ENCODE data around the gene GRM5. TPM values are rescaled to one million over a fixed set of nuclear protein-coding genes. Genes with fewer than 3 reads are reported as not detected.
"Not testable (repeated sequence)": the region's sequence is repeated elsewhere in the genome, so short reads cannot be mapped to it uniquely, and the experiment has no call there.

GRM5 gene
- polyA plus RNA-seq, 4 donors: 0.09 to 0.42 (median 0.18) TPM

DNA sequence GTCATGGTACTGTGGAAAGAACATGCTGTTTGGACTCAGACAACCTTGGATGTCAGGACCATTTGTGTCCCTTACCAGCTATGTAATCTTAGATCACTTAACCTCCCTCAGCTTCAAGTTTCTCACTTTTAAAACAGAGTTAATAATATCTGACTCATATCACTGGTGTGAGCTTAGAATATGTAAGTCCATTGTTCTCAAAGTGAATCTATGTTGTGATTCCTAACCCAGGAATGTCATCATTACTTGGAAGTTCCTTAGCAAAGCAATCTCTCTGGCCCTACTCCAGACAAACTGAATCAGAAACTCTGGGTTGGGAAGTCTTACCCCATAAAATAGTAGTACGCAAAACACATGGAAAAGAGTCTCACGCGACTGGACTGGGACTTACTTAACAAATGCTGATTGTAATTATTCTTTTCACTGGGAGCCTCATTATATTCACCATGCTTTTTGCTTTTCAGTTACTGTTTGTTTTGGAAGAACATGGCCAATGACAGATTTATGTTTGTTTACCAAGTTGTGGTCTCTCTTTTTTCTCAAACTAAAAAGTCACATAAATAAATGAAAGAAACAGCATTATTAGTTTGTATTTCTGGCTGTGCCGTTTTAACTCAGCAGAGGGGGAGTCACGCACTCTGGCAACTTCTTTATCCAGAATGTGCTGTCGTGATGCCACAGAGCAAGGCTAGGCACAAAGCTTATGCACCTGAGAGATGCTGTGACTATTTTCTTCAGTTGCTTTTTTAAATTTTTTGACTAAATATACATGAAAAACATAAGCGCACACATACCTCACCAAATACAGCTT, 510.6 kb downstream of the GRM5 start:
- DNase-seq (ENCODE audit: low read depth in 4 of 4, low spot score in 3 of 4): peak; percentile 38 to 71 (median 58)

DNA sequence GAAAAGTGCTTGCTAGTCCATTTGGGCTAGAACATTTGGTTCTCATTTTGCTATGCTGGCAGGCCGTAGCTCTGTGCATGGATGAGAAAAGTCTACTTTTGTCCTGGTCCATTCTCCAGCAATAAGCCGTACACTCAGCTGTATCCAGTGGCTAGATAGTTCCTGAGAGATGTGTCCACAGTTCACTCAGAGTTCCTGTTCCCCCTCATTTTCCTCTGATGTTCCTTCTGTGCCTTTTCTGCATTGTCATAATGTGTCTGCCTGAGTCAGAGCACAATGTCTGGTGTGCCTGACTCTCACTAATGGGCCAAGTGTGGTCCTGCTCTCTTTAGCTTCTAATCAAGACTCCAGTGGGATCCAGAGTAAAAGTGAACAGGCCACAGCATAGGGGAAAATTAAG, 512.6 kb downstream of the GRM5 start:
- DNase-seq (ENCODE audit: low read depth in 4 of 4, low spot score in 3 of 4): no peak

GRCh38 chr11:88552379-88553062, 513.3 kb downstream of the GRM5 start:
- DNase-seq (ENCODE audit: low read depth in 4 of 4, low spot score in 3 of 4): no peak

GRCh38 chr11:88544656-88545280, 521.0 kb downstream of the GRM5 start:
- DNase-seq (ENCODE audit: low read depth in 4 of 4, low spot score in 3 of 4): no peak

DNA sequence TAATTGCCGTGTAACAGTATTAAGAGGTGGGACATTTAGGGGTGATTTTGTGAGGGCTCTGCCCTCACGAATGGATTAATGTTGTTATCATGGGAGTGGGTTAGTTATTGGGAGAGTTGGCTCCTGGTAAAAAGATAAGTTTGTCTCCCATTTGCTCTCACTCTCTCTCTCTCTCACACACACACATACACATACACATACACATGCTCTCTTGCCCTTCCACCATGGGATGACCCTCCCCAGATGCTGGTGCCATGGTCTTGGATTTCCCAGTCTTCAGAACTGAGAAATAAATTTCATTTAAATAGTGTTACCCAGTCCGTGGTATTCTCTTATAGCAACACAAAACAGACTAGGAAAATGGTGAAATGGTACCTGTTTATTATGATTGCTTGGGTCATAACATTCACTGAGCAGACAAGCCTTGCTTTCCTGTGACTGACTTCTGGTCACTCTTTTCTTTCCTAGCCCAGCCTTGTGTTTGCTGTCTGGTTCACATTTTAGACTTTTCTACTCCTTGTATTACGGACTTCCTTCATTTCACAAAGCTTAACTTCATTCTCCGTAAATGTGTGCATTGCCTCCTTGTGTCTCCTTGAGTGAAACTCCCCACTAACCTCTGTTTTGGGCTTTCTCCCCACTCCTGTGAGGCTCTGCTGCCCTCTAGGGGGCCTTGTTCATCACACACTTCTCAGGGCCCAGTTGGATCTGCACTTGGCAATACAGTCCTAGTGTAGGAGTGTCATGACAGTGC, 521.7 kb downstream of the GRM5 start:
- DNase-seq (ENCODE audit: low read depth in 4 of 4, low spot score in 3 of 4): peak; percentile 77 to 88 (median 83)

DNA sequence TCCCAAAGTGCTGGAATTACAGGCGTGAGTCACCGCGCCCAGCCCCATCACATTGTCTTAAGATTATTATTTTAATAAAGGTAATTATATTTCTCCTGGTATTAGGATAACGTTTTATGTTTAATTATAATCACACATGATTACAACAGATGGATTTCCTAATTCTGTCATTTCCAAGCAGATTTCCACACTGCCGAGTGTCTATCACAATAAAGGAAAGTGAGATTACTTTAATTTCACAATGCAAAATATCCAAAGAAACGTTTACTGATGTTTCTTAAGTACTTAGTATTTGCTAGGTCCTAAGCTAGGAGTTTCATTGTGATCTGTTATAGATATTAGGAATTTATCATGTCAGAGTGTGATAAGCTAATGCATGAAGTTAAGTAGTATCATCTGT, 524.8 kb downstream of the GRM5 start:
- DNase-seq (ENCODE audit: low read depth in 4 of 4, low spot score in 3 of 4): no peak

GRCh38 chr11:88538098-88538497, 527.7 kb downstream of the GRM5 start:
- DNase-seq (ENCODE audit: low read depth in 4 of 4, low spot score in 3 of 4): no peak

DNA sequence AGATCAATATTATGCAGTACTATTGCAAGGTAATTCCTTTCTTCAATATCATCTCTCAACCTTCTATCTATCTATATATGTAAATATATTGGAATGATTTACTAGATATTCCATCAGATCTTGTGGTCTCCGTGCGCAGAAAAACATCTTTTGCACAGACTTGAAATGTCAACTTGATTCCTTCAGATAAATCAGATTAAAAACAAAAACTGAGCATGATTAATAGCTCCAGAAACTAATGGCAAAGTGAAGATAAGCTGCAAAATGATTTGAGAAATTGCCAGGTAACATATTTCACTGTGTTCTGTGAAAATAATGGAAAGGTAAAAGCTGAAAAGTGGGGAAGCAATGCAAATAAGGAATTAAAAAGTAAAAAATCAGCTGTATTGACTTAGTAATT, 528.2 kb downstream of the GRM5 start:
- no peak for DNase-seq (ENCODE audit: low read depth in 4 of 4, low spot score in 3 of 4)

DNA sequence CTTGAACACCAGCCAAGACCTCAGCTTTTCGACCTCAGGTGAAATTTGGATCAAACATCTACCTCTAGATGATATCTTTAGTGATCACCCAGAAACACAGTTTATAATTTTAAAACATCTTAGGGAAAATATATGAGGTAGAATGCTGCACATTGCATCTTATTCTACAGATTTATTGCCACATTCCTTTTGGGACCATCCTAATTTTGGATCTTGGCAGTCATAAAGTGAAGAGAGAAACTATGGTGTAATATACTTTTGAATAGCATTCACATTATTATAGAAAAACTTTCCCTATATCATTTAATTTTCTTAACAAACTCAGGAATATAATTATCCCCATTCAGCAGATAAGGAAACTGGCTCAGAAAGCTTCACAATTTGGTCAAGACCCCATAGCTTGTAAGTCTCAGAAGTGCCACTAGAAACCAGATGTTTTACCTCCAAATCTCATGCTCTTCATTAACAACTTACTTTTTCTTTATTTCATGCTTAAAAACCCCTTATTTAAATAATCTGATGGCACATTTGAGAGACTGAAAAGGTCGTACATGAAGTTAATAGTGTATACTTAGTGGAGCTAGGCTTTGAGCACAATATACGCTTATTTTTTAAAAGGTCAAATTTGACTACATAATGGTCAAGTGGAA, 529.0 kb downstream of the GRM5 start:
- DNase-seq (ENCODE audit: low read depth in 4 of 4, low spot score in 3 of 4): no peak

DNA sequence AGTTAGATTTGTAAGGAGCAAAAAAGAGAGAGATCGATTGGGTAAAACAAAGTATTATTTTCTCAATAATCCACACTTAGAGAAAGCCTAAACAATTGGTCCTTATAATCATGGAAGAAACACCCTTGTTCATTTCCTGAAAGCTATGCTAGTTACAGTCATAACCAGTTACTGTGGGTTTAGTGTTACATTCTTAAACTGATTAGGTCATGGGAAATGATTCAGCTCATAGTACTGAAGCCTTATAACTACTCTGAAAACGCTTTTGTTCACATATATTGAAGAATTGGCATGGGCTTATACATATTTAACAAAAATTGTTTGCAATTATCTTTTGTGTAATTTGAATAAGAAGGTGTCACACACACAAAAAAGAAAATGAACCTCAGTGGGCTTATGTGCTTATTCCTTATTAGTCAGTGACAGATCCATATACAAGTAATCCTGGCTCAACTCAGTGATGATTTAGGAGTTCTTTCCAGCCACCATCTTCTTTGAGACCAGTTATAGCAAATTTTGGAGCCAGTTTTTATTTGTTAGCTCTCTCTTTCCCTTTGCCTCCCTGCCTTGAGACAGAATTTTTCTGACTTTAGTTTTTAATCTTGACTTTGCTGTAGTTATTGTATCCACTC, 529.8 kb downstream of the GRM5 start:
- DNase-seq (ENCODE audit: low read depth in 4 of 4, low spot score in 3 of 4): no peak

DNA sequence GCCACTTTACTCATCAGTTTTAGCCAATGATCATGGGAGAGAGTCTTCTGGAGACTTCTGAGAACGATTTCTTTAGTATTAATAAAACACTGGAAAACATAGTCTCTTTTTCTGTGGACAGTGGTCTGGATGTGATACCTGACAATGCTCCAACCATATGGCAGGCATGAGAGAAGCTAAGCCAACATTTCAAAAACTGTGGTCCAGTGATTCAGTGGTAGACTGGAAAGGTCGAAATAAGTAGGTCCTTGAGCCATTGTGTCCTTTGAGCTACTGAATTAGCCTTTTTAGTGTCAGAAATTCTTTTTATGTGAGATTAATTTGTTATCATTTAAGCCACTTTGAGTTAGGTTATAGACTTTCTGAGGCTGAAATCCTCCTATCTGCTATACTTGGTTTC, 530.5 kb downstream of the GRM5 start:
- no peak for DNase-seq (ENCODE audit: low read depth in 4 of 4, low spot score in 3 of 4)

DNA sequence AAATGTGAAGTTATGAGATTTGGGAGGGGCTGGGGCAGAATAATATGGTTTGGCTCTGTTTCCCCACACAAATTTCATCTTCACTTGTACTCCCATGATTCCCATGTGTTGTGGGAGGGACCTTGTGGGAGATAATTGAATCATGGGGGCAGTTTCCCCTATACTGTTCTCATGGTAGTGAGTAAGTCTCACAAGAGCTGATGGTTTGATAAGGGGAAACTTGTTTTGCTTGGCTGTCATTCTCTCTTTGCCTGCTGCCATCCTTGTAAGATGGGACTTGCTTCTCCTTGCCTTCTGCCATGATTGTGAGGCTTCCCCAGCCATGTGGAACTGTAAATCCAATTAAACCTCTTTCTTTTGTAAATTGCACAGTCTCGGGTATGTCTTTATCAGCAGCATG, 531.1 kb downstream of the GRM5 start:
- not testable (repeated sequence) for DNase-seq (ENCODE audit: low read depth in 4 of 4, low spot score in 3 of 4)

GRCh38 chr11:88534185-88534584, 531.6 kb downstream of the GRM5 start:
- no peak for DNase-seq (ENCODE audit: low read depth in 4 of 4, low spot score in 3 of 4)

- no peak for DNase-seq (ENCODE audit: low read depth in 4 of 4, low spot score in 3 of 4)
Observed at GRCh38 chr11:88533001-88533400, 532.8 kb downstream of the GRM5 start.

GRCh38 chr11:88531831-88532230, 534.0 kb downstream of the GRM5 start:
- DNase-seq (ENCODE audit: low read depth in 4 of 4, low spot score in 3 of 4): no peak

GRCh38 chr11:88529426-88529825, 536.4 kb downstream of the GRM5 start:
- DNase-seq (ENCODE audit: low read depth in 4 of 4, low spot score in 3 of 4): no peak

GRCh38 chr11:88523386-88524071, 542.3 kb downstream of the GRM5 start:
- DNase-seq (ENCODE audit: low read depth in 4 of 4, low spot score in 3 of 4): no peak

DNA sequence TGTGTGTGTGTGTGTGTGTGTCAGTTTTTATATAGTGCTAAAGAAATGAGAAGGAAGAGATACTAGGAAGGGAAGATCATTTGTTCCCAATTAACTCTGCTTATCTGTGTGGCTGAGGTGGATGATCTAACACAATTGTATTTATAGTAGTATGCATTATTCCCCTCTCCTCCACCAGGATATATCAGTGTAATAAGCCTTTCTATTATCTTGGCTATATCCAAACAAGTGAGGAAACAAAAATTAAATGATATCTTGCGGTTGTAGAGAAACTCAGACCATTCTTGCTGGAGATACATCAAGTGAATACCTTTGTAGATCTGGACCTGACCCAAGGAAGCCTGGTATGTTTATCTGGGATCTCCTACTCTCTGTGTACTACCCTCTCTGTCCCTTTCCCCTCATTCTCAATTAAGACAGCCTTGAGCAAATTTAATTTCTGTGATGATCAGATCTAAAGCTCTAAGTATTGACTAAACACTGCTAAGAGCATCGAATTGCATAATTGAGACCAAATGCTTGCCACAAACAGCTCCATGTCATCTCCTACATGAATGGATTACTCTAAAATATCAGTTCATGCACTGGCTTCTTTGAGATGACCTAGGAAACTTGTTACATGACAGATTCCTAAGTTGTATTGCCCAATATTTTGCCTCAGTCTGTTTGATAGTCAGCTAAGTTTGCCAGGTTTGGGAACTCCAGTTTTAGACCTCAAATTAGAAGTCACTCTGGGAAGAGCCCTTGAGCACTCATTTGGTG, 543.0 kb downstream of the GRM5 start:
- DNase-seq (ENCODE audit: low read depth in 4 of 4, low spot score in 3 of 4): no peak

DNA sequence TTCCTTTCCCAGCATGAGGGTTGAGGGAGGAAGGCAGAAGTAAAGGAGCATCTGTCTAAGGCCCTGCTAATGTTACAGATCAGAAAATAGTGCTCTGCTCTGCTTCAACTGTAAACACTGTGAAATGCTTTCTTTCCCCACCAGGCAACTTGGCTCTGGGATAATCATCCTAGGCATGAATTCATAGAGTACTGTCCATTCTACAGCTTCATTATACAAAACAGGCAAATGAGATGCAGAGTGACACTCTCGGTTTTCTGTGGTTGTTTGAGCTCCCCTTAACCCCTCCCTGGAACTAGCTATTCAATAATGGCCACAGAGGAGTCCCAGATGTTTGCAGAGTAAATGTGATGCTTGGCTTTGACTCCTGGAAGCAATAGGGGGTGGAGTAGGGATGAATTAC, 544.0 kb downstream of the GRM5 start:
- no peak for DNase-seq (ENCODE audit: low read depth in 4 of 4, low spot score in 3 of 4)

Data from right renal pelvis (tissue), 4 donors.